ENCODE results near the gene ZNF148.

ZNF148 gene

DNA sequence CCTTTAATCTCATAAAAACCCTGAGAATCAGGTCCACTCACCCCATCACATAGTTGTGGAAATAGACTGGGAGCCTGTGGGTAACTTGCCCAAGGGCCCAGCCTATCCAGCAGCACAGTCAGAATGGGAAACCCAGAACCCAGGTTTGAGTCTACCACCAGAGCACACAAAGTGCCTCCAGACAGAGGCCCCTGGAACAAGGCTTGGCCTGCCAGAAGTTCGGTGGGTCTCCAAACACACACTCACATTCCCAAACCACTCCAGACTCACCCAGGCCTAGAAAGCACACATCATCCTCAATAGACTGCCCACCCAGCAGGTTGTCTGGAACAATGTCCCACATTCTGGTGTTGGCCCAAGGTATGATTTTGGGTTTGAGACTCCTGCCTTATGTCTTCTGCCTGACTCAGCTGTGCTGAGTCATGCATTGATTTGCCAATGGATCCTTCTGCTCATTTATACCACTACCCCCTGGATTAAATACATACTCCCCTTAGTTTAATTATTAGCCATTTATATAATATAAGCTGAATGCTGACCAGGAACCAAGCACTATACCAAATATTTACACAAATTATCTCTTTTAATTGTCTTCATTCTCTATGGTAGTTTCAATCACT lies 167.1 kb downstream of the ZNF148 start:
- no peak overlapping the region for H3K4me3 ChIP-seq (ENCODE audit: low read depth, low read length)
- ChIA-PET POLR2A (interaction anchor here (1.2 kb wide), 1 partner anchor 145 kb away, joined by 3 read pairs; no protein-coding TSS in a partner anchor), CTCF (no interaction called here)
- no peak for DNase-seq (ENCODE audit: low read depth, low spot score)
- no peak for TF ChIP-seq CTCF (IDR thresholded peaks at IDR 0.05; ENCODE audit: insufficient read depth, low read length, missing control alignments)

- CTCF ChIA-PET = no interaction called here
- no peak for DNase-seq (ENCODE audit: low read depth, low spot score)
Observed at GRCh38 chr3:125207507-125207906, 167.6 kb downstream of the ZNF148 start.

GRCh38 chr3:125206934-125207333 lies 168.2 kb downstream of the ZNF148 start:
- POLR2A ChIA-PET = no interaction called here
- no peak for DNase-seq (ENCODE audit: low read depth, low spot score)
- no peak for TF ChIP-seq CTCF (IDR thresholded peaks at IDR 0.05; ENCODE audit: insufficient read depth, low read length, missing control alignments)
- CTCF ChIA-PET = interaction anchor here (1.4 kb wide), 1 partner anchor 15 kb away, joined by 3 read pairs; no protein-coding TSS in a partner anchor
- H3K4me3 ChIP-seq (ENCODE audit: low read depth, low read length) = no peak overlapping the region

More at GRCh38 chr3:125207507-125207906, 167.6 kb downstream of the ZNF148 start:
- no peak for TF ChIP-seq CTCF (IDR thresholded peaks at IDR 0.05; ENCODE audit: insufficient read depth, low read length, missing control alignments)
- POLR2A ChIA-PET = no interaction called here
- H3K4me3 ChIP-seq (ENCODE audit: low read depth, low read length) = no peak overlapping the region

DNA sequence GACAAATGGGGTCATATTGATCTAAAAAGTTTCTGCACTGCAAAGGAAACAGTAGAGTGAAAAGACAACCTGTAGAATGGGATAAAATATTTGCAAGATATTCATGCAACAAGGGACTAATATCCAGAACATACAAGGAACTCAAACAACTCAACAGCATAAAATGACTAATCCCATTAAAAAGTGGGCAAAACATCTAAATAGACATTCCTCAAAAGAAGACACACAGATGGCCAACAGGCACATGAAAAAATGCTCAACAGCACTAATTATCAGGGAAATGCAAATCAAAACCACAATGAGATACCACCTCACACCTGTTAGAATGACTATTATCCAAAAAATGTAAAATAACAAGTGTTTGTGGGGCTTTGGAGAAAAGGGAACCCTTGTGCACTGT lies 171.4 kb downstream of the ZNF148 start:
- ChIA-PET POLR2A (no interaction called here), CTCF (interaction anchor here (0.6 to 2.5 kb wide), 3 partner anchors 22 to 58 kb away, joined by 3 to 8 read pairs (median 3); no protein-coding TSS in a partner anchor)
- no peak for DNase-seq (ENCODE audit: low read depth, low spot score)
- H3K4me3 ChIP-seq (ENCODE audit: low read depth, low read length) = no peak overlapping the region
- TF ChIP-seq CTCF (IDR thresholded peaks at IDR 0.05; ENCODE audit: insufficient read depth, low read length, missing control alignments) = no peak

DNA sequence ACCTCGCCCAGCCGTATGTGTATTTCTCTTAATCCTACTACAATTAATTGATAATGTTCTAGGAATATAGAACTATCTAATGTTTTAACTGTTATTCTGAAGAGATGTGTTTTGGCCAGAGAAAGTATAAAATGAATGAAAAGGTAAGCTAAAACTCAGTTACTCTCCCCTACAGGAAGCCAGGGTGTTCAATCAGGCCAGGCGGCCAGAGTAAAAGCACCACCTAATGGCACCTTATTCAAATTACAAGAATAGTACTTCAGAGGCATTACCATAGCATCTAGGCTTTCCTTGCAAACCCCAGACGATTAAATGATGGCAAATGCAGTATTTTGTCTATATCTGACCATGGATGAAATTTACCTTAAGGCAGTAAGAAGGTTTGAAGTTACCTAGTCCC lies 172.9 kb downstream of the ZNF148 start:
- ChIA-PET CTCF (interaction anchor here (0.9 to 2.5 kb wide), 2 partner anchors 11 to 34 kb away, joined by 3 to 8 read pairs; no protein-coding TSS in a partner anchor), POLR2A (no interaction called here)
- no peak for TF ChIP-seq CTCF (IDR thresholded peaks at IDR 0.05; ENCODE audit: insufficient read depth, low read length, missing control alignments)
- DNase-seq (ENCODE audit: low read depth, low spot score) = no peak
- H3K4me3 ChIP-seq (ENCODE audit: low read depth, low read length) = no peak overlapping the region

GRCh38 chr3:125200731-125201139 lies 174.4 kb downstream of the ZNF148 start:
- TF ChIP-seq CTCF (IDR thresholded peaks at IDR 0.05; ENCODE audit: insufficient read depth, low read length, missing control alignments) = no peak
- CTCF ChIA-PET = no interaction called here
- no peak overlapping the region for H3K4me3 ChIP-seq (ENCODE audit: low read depth, low read length)
- no peak for DNase-seq (ENCODE audit: low read depth, low spot score)
- POLR2A ChIA-PET = no interaction called here
